ENCODE measurements around the gene SP100. TPM values are rescaled to one million over a fixed set of nuclear protein-coding genes. Genes with fewer than 3 reads are reported as not detected.
A peak's percentile ranks its signal among the peaks of the same experiment; 100 is the strongest.
"Not testable (repeated sequence)": the region's sequence is repeated elsewhere in the genome, so short reads cannot be mapped to it uniquely, and the experiment has no call there.

SP100 gene
- 10 to 100 TPM; 53.1 to 72.8 TPM for total RNA-seq
- long read RNA-seq, transcript SP100-204 (15 exons, 1,898 nt), result major isoform, 34 of 96 reads
- long read RNA-seq, transcript SP100-205 (14 exons, 1,802 nt), result minor isoform, 13 of 96 reads
- long read RNA-seq, partial matches to known transcripts, result 17 of 96 reads
- long read RNA-seq, other reads (novel, unspliced or antisense), result 31 of 96 reads

DNA sequence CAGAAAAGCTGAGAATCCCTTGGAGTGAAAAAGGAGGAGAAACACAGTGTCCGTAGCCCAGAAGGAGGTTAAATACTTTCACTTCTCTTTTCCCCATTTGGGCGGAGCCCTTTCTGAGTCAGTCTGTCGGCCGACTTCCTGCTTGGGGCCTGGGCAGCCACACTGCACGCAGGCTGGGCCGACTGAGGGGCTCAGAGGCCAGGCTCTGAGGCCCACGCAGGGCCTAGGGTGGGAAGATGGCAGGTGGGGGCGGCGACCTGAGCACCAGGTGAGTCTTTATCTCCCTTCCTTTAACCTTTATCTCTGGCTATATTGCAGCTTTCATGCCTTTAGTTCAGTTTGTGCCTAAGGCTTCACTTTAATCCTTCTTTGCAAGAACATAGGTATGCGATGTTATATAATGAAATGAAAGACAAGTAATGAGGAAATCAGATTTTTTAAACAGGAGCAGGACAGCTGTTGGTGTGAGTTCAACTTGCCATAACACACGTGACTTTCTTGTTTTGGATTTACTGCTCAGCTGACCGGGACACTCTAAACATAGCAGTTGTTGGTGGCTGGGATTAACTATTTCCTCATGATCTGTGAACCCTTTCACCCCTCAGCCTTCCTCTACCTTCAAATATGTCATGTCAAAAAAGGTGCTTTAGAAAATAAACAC, at the start of gene SP100:
SP100 (plus strand) TSS at position 141 of the 661 bp plus-strand sequence; CDS start at position 237, 96 bp downstream.
- intact Hi-C loops (cut with DNase I), result loop anchor here in 1 of 2 donors (10.0 kb wide), 1 partner anchor 191 kb away; the partner anchor contains the start of gene SP140
- peak; percentile 81 to 89 for ATAC-seq
- DNase-seq, result peak; percentile 85

DNA sequence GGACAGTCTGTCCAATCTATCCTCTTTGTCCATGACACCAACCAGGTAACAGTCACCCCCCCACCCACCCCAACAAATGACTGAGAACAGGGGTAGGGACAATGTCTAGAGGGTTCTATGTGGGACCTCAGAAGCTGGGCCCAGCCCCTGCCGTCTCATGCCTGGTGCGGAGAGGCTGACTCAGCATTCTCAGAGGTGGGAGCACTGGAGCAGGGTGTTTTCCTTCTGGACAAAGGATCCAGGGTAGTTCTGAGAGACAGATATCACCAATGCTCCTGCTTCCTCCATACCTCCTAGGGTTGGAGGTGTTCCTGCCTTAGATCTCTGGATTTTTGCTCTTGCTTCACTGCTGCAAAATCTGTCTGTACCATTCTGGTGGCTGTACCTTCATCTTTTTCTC, 33.9 kb upstream of the SP100 start:
- DNase-seq, result no peak
- intact Hi-C loops (cut with DNase I), result no loop called here
- ATAC-seq, result no peak

DNA sequence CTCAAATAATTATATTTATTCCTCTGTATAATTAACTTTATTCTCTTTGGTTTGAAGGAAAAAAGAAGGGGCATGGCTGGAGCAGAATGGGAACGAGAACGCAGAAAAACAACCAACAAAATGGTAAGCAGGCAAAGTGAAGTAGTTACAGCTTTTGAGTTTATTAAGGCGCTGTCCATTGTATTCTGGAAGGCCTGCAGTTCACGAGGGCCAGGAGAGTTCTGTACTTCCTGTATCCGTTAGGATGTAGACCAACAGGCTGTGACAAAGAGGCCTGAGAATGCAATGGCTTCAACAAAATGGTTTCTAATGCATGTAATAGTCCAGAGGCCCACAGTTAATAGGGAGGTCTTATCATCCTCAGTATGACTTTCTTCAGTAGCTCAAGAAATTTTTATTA, 32.5 kb upstream of the SP100 start:
- intact Hi-C loops (cut with DNase I), result no loop called here
- ATAC-seq, result no peak
- DNase-seq, result no peak

DNA sequence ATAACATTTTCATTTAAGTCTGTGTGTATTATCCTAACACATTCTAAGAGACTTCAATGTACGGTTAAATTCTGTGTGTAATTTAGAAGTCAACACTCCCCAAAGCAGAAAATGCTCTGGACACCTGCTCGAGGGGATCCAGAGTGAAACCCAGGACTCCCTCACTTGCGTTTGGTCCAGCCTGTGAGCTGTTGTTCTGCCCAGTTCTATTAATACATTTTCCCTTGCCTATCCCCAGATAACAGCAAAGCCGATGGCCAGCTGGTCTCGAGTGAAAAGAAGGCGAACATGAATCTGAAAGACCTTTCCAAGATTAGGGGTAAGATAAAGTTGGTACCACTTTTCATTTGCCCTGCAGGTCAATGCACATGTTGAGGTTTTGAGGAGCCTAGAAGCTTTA, 31.0 kb upstream of the SP100 start:
- intact Hi-C loops (cut with DNase I), result no loop called here
- peak; percentile 41 to 61 for ATAC-seq
- no peak for DNase-seq

DNA sequence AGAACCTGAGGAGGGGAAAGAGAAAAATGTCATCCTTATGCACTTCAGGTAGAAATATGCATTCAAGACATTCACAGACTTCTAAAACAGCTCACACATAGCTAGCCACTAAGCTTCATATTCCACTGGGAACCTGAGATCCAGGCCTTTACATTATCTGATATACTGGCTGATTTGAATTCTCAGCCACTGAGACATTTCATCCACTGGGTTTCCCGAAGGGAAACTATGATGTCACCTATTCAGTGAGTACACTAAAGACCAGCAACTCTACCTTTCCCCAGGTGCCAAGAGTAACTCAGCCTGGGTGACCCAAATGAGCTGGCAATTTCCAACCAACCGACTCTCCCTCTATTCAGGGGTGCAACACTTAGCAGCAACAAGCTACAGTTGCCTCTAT, 21.7 kb upstream of the SP100 start:
- ATAC-seq (no peak), DNase-seq (no peak)
- intact Hi-C loops (cut with DNase I), result no loop called here

DNA sequence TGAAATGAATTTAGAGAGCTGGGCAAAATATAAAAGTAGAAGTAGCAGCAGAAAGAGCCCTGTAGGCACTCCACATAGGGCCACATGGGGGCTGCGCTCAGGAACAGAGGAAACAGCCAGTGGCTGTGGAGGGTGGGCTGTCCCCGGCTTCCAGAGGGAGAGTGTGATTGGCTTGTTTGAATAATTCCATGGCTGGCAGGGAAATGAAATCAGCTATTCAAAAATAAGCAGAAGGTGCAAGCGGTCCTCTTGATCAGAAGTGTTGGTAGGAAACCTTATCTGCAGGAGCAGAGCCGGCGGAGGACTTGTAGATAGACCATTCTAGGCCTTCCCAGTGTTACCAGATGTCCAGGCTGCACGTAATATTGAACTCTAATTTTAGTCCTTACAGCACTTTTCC, 17.3 kb upstream of the SP100 start:
- intact Hi-C loops (cut with DNase I), result not testable (repeated sequence)
- ATAC-seq, result peak; percentile 92 to 94

DNA sequence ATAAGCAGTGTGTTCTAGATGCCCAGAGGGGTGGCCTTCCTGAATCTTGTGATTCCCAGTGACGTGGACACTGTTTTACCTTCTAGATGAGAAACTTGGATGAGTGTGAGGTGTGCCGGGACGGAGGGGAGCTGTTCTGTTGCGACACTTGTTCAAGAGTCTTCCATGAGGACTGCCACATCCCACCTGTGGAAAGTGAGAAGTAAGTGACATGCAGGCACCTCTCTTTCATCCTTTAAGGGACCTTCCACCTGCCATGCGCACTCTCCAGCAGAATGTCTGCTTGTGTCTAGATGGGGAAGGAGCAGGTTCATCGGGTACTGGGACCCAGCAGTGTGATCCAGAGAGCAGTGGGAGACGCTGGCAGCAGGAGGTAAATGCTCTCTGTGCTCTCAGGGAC, 16.0 kb upstream of the SP100 start:
- DNase-seq, result no peak
- no peak for ATAC-seq
- intact Hi-C loops (cut with DNase I), result no loop called here

More for the DNA sequence above, 17.3 kb upstream of the SP100 start:
- DNase-seq, result not testable (repeated sequence)

DNA sequence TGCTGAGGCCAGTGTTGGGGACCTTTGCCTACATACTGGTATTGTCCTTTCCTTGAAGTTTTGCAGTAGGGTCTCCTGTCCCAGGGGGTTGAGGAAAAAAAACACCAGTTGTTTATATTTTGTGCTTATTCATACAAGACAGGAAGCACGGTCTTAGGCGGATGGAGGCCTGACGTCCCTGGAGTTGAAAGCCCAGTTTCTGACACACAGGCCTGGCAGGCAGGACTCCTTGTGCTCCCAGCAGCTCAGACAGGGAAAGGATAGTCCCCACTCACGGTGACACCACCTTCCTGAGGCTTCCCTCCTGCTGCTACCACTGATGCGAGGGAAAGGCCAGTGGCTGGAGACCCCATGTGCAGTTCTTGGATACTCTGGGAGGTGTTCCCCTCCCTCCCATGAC, 15.5 kb upstream of the SP100 start:
- no peak for DNase-seq
- intact Hi-C loops (cut with DNase I), result no loop called here
- ATAC-seq, result no peak

DNA sequence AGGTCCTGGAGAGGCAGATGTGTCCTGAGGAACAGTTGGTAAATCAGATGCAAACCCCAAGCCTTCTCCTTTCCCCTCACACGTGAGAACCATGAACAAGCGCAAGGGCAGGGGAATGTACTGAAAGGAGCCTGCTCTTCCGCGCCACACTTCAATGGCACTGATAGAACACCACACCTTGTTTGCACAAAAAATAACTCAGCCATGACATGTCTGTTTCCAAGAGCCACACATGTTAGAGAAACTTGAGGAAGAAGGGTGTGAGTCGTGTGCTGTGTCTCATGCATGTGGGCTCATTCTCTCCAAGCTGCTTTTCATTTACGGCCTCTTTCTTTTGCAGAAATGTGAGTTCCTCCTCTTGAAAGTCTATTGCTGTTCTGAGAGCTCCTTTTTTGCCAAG, 15.0 kb upstream of the SP100 start:
- intact Hi-C loops (cut with DNase I); DNase-seq; ATAC-seq: not testable (repeated sequence)

DNA sequence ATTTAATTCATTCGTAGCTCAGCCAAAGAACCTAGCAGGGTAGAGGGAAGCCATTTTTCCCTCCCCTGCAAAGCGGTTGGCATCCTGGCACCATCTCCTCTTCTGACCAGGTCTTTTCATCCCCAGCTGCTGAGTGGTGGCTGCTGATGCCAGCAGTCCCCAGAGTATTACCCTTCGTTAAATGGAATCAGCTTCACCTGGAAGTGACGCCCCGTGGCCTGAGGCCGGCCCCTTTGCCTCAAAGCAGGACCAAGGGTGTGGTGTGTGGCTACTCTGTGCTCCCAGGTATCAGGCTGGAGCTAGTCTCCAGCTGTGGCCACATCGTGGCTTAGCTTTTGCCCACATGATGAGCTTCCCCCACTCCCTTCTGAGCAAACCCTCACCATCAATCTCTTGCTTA, 12.3 kb upstream of the SP100 start:
- no peak for ATAC-seq

DNA sequence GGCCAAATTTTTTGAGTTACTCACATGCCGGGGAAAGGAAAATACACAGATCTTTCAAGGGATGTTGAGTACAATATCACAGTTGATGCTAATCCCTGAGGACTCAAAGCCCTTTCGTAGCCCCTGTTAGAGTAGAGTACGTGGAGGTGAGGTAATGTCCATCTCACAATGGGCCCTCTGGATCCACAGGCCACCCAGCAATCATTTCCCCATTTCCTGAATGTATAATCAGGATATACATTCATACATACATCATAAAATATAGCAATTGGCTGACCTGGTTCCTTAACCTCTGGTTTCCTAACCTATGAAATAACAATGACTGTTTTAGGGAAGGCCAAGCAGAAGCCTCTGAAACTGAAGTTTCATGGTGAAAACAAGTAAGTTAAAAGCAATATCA, 10.2 kb upstream of the SP100 start:
- ATAC-seq, result no peak
- no peak for DNase-seq
- intact Hi-C loops (cut with DNase I), result no loop called here

More for the DNA sequence above, 12.3 kb upstream of the SP100 start:
- intact Hi-C loops (cut with DNase I), result no loop called here
- DNase-seq, result no peak

DNA sequence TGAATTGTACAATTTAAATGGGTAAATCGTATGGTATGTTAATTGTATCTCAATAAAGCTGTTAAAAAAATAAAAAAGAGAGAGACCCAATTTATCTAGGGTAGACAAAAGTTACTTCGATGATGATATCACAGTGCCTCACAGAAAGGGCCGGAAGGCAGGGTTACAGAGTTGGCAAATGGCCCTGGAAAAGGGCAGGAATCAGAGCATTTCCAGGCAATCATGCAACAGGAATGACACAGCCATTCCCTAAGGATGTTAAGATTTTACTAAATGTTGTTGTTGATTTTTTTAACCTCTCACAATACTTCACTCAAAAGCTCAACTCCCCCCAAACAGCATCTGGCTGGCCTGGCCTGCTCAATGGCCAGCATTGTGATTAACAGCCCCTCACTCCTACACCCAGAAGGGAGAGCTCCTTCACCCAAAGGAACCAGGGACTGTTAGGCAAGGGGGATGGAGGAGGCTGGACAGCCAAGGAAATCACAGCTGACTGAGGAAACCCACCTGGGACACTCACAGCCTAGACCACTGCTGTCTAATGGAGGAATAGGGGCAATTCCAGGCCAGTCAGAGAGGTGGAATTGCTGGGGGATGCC, 7.7 kb upstream of the SP100 start:
- ATAC-seq (peak; percentile 27 to 32), DNase-seq (peak; percentile 77)
- intact Hi-C loops (cut with DNase I), result no loop called here

DNA sequence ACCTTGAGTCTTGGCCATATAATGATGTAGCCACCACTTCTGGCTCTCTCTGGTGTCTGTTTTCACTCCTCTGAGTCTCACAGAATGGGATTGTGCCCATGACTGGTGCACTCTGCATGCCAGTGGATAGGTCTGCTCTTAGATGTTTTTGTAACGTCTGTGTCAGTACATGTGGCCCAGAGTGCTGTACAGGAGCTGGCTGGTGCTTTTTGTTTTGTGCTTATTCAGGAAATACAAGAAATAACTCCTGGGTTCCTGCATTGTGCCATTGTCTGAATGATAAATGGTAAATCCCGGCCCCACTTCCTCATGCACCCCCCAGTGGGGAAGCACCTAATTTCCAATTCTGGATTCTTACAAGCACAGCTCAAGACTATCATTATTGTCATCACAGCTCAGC, 6.7 kb upstream of the SP100 start:
- ATAC-seq; intact Hi-C loops (cut with DNase I): not testable (repeated sequence)

DNA sequence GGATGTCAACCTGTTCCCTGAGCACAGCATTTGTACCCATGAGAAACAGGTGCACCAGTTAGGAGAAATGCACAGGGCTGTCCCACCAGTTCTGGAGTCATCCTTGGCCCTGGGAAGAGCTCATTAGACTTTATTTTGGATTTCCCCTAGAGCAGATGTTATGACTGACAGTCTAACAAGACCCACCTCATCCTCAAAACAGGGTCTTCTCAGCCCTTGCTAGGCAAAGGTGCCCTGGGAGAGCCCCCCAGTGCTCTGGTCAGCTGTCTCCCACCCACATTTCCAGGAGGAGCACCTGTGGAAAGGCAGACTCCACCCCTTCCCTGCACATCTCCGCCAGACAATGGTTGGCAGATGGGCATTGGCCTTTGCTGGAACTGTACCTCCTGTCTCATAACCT, 5.7 kb upstream of the SP100 start:
- no peak for DNase-seq
- intact Hi-C loops (cut with DNase I), result loop anchor here in 1 of 2 donors (10.0 kb wide), 1 partner anchor 185 kb away; the partner anchor contains the start of gene SP140
- no peak for ATAC-seq

More for the DNA sequence above, 6.7 kb upstream of the SP100 start:
- DNase-seq, result not testable (repeated sequence)

DNA sequence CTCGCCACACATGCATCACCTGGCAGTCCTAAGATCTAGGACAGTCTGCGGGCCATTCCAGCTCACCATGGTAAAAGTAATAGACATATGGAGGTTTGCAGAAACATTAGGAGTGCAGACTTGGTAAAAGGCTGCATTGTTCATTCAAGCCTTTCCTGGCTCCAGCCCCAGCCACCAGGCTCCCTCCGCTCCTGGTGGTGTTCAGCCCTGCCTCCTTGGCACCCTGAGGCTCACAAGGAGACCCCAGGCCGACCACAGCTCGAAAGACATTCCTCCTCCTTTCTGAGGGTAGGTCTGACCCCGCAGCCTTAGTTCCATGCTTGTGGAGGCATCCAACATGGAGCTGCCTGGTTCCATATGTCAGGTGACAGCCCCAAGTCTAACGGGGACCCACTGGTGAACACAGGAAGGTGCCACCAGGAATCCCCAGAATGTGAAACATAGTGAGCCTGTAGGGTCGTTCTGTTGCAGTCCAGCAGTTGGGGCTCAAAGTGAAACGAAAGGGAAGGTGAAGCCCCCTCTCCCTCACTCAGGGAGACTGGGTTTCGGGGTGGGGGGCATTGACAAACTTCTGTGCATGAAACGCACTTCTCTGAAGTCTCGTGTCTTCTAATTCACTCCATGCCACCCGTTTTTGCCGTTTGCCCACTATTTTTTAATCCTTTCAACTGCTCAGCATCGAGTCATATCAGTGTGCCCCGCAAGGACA, 5.0 kb upstream of the SP100 start:
- intact Hi-C loops (cut with DNase I), result loop anchor here in 1 of 2 donors (10.0 kb wide), 1 partner anchor 186 kb away; the partner anchor contains the start of gene SP140
- ATAC-seq (no peak), DNase-seq (no peak)

DNA sequence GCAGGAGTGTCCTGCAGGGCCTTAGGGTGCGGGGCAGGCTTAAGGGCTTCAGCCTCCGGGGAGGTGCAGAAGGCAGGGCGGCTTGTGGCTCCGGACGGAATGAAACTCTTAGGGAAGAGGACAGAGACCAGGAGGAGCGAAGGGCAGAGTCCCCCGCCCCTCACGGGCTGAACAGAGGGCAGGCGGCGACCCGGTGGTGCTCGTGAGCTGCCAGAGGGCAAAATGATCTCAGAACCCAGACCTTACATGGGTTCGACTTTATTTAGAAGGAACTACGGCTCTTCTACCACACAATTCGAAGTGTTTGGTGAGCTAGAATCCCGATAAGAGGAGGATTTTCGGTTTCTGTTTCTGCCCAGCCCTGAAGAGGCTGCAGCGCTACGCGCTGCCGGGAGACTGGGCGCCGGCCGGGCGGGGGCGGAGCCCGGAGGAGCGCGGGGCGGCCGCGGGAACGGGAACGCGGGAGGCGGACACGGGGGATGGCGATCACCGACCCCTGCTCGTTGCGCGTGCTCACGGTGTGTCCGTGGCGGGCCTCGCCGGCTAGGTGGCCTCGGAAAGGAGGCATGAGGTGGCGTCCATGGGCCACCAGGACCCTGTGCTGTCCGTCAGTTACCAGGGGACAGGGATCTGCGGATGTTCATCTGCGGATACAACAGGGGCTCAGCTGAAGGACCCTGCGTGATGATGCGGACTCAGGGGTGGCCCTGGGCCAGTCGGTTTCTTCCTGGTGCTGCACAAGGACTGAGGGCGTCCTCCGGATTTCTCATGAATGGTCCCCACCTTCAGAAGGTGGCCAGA, 4.2 kb upstream of the SP100 start:
- intact Hi-C loops (cut with DNase I), result loop anchor here in 1 of 2 donors (10.0 kb wide), 1 partner anchor 187 kb away; the partner anchor contains the start of gene SP140
- ATAC-seq, result peak; percentile 85

DNA sequence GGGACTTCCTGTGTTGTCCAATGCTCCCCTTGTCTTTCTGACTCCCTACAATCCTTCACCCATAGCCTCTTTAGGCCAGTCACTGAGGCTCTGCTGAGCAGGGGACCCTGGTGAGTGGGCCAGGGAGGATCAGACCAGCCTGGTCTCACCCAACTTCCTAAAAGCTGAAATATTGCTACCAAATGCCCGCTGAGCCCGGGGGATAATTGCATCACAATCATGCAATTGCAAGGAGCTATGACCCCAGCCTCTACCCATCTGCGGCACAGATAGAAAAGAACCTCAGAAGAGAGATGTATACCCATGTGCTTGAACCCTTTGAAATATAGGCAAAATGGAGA, 3.7 kb upstream of the SP100 start:
- no peak for ATAC-seq
- intact Hi-C loops (cut with DNase I), result loop anchor here in 1 of 2 donors (10.0 kb wide), 1 partner anchor 188 kb away; the partner anchor contains the start of gene SP140
- DNase-seq, result no peak

More for the DNA sequence above, 4.2 kb upstream of the SP100 start:
- DNase-seq, result peak; percentile 66

DNA sequence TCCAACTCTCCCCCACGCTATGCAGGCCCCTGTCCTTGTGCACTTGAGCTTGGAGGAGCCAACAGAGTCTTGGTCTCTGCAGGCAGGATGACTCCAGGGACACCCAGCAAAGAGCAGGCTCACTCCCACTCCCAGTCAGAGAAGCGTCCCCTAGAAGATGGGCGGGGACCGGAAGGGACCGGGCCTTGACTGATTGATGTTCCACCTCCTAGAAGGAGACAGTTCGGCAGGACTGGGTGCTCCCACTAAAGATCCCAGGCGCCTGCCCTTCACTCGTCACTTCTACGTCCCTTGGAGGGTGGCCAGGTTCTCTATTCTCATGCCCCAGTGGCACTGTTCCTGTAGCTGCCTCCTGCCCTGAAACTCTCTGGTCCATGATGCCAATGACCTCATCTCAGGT, 3.2 kb upstream of the SP100 start:
- intact Hi-C loops (cut with DNase I), result loop anchor here in 1 of 2 donors (10.0 kb wide), 1 partner anchor 188 kb away; the partner anchor contains the start of gene SP140
- ATAC-seq (no peak), DNase-seq (peak; percentile 28)

DNA sequence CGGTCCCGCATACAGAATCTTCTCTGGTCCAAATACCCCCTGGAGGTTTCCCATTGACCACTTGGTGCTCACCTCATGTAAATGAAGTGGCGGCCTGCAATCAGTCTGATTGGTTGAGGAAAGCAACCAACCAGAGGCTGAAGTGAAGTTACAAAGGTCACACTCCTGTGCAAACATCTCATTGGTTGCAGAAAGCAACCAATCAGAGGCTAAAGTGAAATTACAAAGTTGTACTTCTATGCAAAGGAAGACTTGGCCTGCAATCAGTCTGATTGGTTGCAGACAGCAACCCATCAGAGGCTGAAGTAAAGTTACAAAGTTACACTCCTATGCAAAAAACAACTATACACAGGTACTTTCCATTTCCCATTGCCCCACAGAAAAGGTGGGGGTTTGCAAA, 2.5 kb upstream of the SP100 start:
- no peak for DNase-seq
- no peak for ATAC-seq
- intact Hi-C loops (cut with DNase I), result loop anchor here in 1 of 2 donors (10.0 kb wide), 1 partner anchor 189 kb away; the partner anchor contains the start of gene SP140
